HG02981 (cell line): Measurements from ENCODE around the gene AMER2.

Source experiments
- ATAC-seq: cut with Tn5 transposase; IDR thresholded peaks from one replicate; pipeline ENCODE4 v1.9.1; 2021; ENCODE audit warnings: mild to moderate bottlenecking, moderate library complexity; ENCODE audit not compliant: unreplicated experiment

AMER2 gene

GRCh38 chr13:25171517-25172302 lies at the start of gene AMER2:
Gene AMER2, minus strand, starts transcription at chr13:25172288. Its CDS starts 669 bp downstream, at chr13:25171619.
- ATAC-seq = no peak

GRCh38 chr13:25218019-25218418 lies 45.9 kb upstream of the AMER2 start:
- ATAC-seq = no peak

GRCh38 chr13:25217023-25217885 lies 45.2 kb upstream of the AMER2 start:
- no peak for ATAC-seq

DNA sequence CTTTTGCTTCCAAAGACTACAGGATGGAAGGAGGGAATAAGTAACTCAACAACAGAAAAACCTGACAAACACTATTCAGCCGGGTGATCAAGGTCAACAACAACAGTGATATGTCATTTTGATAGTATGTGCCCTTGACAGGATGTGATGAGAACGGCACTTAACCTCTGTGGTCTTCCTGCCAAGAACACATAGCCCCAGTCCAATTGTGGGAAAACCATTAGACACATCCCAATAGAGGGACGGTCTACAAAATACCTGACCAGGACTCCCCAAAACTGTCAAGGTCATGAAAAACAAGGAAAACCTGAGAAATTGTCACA lies 43.1 kb upstream of the AMER2 start:
- no peak for ATAC-seq

GRCh38 chr13:25214491-25215252 lies 42.6 kb upstream of the AMER2 start:
- ATAC-seq = no peak

DNA sequence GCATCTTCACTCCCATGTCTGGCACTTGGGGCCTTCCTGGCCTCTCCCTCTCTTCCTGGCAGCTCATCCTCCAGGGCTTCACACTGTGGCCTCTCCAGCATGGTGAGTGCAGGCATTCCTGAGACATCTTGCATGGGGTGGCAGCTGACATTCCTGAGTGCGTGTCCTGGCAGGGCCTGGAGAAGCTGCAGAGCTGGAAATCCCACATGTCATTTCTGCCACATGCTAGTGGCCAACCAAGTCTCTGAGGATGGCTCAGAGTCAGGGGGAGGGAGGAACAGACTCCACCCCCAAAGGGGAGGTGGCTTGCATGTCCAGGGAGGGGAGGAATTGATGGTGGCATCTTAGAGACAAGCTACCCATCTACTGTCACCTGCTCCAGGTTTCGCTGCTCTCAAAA lies 41.6 kb upstream of the AMER2 start:
- ATAC-seq = no peak

- no peak for ATAC-seq
Measured at GRCh38 chr13:25210842-25211569, 38.9 kb upstream of the AMER2 start.

DNA sequence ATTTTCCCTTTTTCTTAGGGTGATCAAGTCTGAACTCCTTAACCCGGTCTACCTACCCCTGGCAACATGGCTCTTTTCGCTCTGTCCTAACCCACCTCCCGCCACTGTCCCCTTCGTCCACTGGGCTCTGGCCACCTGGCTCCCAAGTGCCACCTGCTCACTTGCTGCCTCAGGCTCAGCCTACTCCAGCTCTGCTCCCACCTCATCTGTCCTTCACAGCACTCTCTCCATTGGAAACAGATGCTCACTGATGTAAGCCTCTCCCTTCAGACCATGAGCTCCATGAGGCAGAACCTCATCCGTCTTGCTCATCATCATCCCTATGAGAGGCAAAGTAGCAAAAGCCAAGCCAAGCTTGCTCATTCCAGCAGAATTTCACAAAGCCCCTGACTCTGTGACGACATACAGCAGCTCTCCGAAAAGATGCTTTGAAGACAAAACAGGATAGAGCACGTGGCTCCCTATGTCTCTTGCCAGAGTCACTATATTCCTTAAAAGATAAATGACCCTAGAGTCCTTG lies 35.3 kb upstream of the AMER2 start:
- ATAC-seq = no peak

- no peak for ATAC-seq
Measured at GRCh38 chr13:25204863-25205262, 32.8 kb upstream of the AMER2 start.

DNA sequence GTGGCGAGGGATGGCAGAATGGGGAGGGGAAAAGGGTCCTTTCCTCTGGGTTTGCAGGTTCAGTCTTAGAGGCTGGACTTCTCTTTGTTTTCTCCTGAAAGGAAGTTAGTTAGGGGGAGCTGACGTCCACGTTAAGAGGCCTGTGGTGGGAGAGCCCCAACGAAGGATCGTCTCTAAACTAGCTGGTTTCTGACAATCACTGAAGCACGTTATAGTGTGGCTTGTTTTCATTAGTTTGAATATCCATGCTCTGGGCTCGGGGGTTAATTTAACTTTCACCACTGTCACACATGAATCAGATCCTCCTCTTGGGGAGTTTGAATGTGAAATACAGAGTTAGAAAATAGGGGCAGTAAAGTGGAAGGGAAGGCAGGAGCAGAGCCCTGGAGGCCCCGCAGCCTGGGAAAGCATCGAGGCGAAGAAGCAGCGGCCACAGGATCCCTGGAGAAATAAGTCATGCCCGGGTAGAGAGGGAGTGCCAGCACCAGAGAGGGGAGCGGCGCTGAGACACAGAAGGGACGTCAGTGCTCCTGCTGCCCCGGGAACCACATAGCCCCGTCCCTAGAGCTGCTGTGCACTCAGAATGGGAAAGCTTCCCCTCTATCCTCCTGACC lies 31.1 kb upstream of the AMER2 start:
- no peak for ATAC-seq

DNA sequence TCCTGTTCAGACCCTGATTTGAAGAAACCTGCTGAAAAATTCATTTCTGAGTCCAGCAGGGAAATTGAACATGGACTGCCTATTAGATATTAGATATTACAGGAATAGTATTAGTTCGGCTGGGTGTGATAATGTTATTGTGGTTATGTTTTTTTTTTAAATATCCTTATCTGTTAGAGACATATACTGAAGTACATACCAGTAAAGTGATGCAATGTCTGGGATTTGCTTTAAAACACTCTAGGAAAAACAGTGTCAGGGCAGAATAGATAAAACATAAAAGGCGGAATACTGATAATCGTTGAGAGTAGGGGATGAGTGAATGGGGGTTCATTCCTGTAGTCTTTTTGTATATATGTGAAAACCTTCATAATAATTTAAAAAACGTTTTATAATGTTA lies 28.7 kb upstream of the AMER2 start:
- ATAC-seq = no peak

DNA sequence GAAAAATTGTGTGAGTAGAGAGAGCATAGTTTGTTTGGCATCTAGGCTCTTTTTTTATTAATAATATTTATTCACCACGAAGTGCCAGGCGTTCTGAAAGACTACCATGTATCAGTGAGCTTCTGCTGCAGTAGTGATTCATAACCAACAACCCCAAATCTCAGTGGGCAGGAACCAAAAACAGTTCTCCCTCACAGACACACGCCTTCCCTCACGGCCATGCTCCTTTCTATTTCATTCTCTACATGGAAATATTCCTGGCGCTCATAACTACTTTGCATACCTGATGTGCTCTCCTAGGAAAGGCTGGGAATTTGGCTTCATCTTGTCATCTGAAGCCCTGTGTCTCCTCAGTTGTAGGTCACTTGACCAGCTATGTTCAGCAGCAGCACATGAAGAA lies 26.6 kb upstream of the AMER2 start:
- ATAC-seq = no peak

DNA sequence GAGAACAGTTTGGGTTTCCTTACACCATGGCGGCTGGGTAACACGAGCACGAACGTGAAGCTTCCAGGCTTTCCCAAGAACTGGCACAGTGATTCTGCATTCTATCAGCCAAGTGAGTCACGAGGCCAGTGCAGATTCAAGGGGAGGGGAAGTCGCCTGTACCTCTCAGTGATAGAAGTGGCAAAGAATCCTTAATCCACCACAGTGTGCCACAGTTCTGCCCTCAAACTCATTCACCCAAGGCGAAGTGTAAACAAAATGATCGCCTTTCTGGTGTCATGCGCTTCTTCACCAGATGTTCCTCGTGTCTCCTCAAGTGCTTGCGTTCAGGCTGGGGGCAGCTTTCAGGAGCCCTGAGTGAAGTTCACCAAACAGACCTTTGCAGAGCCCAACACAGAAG lies 24.9 kb upstream of the AMER2 start:
- no peak for ATAC-seq

- ATAC-seq = no peak
Measured at GRCh38 chr13:25192936-25193335, 20.8 kb upstream of the AMER2 start.

GRCh38 chr13:25192489-25192888 lies 20.4 kb upstream of the AMER2 start:
- ATAC-seq = no peak

DNA sequence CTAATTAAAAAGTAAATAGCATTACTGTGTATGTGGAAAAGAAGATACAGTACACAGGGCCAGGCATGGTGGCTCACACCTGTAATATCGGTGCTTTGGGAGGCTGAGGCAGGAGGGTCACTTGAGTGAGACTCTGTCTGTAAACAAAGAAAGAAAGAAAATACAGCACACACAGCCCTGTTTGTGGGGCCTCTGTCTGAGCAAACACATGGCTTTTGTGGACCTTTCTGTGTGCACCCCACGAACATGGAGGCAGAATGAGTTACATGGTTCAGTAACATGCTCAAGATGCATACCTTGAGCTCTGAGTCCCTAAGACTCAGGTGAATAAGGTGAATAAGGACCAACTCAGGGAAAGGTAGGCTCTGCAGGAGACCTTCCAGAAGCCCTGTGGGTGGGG lies 20.0 kb upstream of the AMER2 start:
- no peak for ATAC-seq

GRCh38 chr13:25190771-25191170 lies 18.7 kb upstream of the AMER2 start:
- ATAC-seq = no peak

- no peak for ATAC-seq
Measured at GRCh38 chr13:25190256-25190655, 18.2 kb upstream of the AMER2 start.

DNA sequence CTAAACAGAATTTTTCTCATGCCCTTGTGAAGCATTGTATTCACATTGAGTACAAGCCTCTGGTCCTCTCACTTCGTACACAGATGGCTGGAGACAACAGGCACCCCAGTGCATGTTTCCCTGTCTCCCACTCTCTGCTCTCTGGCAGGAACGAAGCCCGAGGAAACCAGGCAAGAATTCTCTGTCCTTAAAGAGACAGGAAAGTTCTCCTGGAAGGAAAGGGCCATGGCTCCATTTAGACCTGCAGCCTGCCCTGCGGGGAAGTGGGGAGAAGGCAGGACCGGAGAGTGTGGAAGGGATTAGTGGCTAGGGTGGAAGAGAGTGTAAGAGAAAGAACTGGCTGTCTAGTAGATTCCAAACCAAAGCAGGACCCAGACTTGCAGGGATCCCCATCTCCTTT lies 15.5 kb upstream of the AMER2 start:
- no peak for ATAC-seq

GRCh38 chr13:25186187-25186586 lies 14.1 kb upstream of the AMER2 start:
- ATAC-seq = no peak
